Measurements from ENCODE around the gene LDHAL6B.

Gene LDHAL6B

GRCh38 chr15:59203657-59204056 is 3.0 kb upstream of the LDHAL6B start:
- TF ChIP-seq CTCF (IDR thresholded peaks at IDR 0.05; ENCODE audit: borderline replicate concordance, insufficient read depth, low read depth, low read length): no peak
- H3K4me3 ChIP-seq (ENCODE audit: low read depth, low read length): no peak overlapping the region

- H3K4me3 ChIP-seq (ENCODE audit: low read depth, low read length): no peak overlapping the region
- no peak for TF ChIP-seq CTCF (IDR thresholded peaks at IDR 0.05; ENCODE audit: borderline replicate concordance, insufficient read depth, low read depth, low read length)
Observed at GRCh38 chr15:59205839-59206622, 612 bp upstream of the LDHAL6B start.

- no peak overlapping the region for H3K4me3 ChIP-seq (ENCODE audit: low read depth, low read length)
- TF ChIP-seq CTCF (IDR thresholded peaks at IDR 0.05; ENCODE audit: borderline replicate concordance, insufficient read depth, low read depth, low read length): no peak
Observed at GRCh38 chr15:59208613-59209249, 2.1 kb downstream of the LDHAL6B start.

- no peak for TF ChIP-seq CTCF (IDR thresholded peaks at IDR 0.05; ENCODE audit: borderline replicate concordance, insufficient read depth, low read depth, low read length)
- no peak overlapping the region for H3K4me3 ChIP-seq (ENCODE audit: low read depth, low read length)
Observed at GRCh38 chr15:59210186-59210585, 3.5 kb downstream of the LDHAL6B start.

GRCh38 chr15:59216911-59217310 is 10.3 kb downstream of the LDHAL6B start:
- no peak overlapping the region for H3K4me3 ChIP-seq (ENCODE audit: low read depth, low read length)
- no peak for TF ChIP-seq CTCF (IDR thresholded peaks at IDR 0.05; ENCODE audit: borderline replicate concordance, insufficient read depth, low read depth, low read length)

GRCh38 chr15:59217876-59218498 is 11.3 kb downstream of the LDHAL6B start:
- H3K4me3 ChIP-seq (ENCODE audit: low read depth, low read length): no peak overlapping the region
- no peak for TF ChIP-seq CTCF (IDR thresholded peaks at IDR 0.05; ENCODE audit: borderline replicate concordance, insufficient read depth, low read depth, low read length)
